Limb (tissue), 2 donors: ENCODE data around the gene CYP2A7.
"Not testable (repeated sequence)": the region's sequence is repeated elsewhere in the genome, so short reads cannot be mapped to it uniquely, and the experiment has no call there.

ENCODE experiments used
- DNase-seq, 2 donors: peaks; one replicate each; pipeline ENCODE4 v3.0.0-alpha.2; 2016; ENCODE audit errors: extremely low spot score in 2 of 2

CYP2A7 gene

GRCh38 chr19:40899964-40900363 is 17.9 kb upstream of the CYP2A7 start:
- not testable (repeated sequence) for DNase-seq

- DNase-seq: not testable (repeated sequence)
Measured at GRCh38 chr19:40896843-40897789, 15.1 kb upstream of the CYP2A7 start.

- DNase-seq: no peak
Measured at GRCh38 chr19:40896418-40896796, 14.4 kb upstream of the CYP2A7 start.

- DNase-seq: no peak
Measured at GRCh38 chr19:40893112-40893511, 11.1 kb upstream of the CYP2A7 start.

- no peak for DNase-seq
Measured at GRCh38 chr19:40889366-40889765, 7.3 kb upstream of the CYP2A7 start.

GRCh38 chr19:40888191-40888590 is 6.2 kb upstream of the CYP2A7 start:
- no peak for DNase-seq

GRCh38 chr19:40884187-40884931 is 2.3 kb upstream of the CYP2A7 start:
- DNase-seq: not testable (repeated sequence)

- not testable (repeated sequence) for DNase-seq
Measured at GRCh38 chr19:40879349-40879748, 2.7 kb downstream of the CYP2A7 start.

GRCh38 chr19:40875526-40875951 is 6.5 kb downstream of the CYP2A7 start:
- DNase-seq: not testable (repeated sequence)

- DNase-seq: not testable (repeated sequence)
Measured at GRCh38 chr19:40874874-40875273, 7.2 kb downstream of the CYP2A7 start.

GRCh38 chr19:40873873-40874272 is 8.2 kb downstream of the CYP2A7 start:
- not testable (repeated sequence) for DNase-seq

GRCh38 chr19:40872209-40872608 is 9.8 kb downstream of the CYP2A7 start:
- no peak for DNase-seq

- no peak for DNase-seq
Measured at GRCh38 chr19:40867701-40868100, 14.3 kb downstream of the CYP2A7 start.

- DNase-seq: not testable (repeated sequence)
Measured at GRCh38 chr19:40864739-40865496, 17.1 kb downstream of the CYP2A7 start.

GRCh38 chr19:40862785-40863184 is 19.2 kb downstream of the CYP2A7 start:
- no peak for DNase-seq

- no peak for DNase-seq
Measured at GRCh38 chr19:40862333-40862732, 19.7 kb downstream of the CYP2A7 start.

GRCh38 chr19:40858109-40858508 is 23.9 kb downstream of the CYP2A7 start:
- DNase-seq: no peak

- DNase-seq: not testable (repeated sequence)
Measured at GRCh38 chr19:40852467-40853152, 29.4 kb downstream of the CYP2A7 start.

GRCh38 chr19:40850277-40850676 is 31.8 kb downstream of the CYP2A7 start, which contains the start of gene CYP2A6:
TSS of gene CYP2A6 (minus strand) at chr19:40850447. CDS start at chr19:40850426, 21 bp downstream.
- DNase-seq: not testable (repeated sequence)

GRCh38 chr19:40846722-40847121 is 35.3 kb downstream of the CYP2A7 start:
- not testable (repeated sequence) for DNase-seq

- DNase-seq: not testable (repeated sequence)
Measured at GRCh38 chr19:40843653-40844052, 38.4 kb downstream of the CYP2A7 start.
